Testis (tissue), 2 donors: Measurements from ENCODE around the gene SHROOM1.

Experiments
- POLR2A ChIP-seq: fragments of 450-650 bp; IDR thresholded peaks from one replicate; pipeline ENCODE4 v1.6.1; 2017; ENCODE audit warnings: antibody characterized with exemption, mild to moderate bottlenecking, moderate library complexity
- TF ChIP-seq, protein P1 (sequence below), 3 experiments: fragments of 450-650 bp in 2 of 3; fragments of 200-600 bp in 1 of 3; sonication (generic) in 1 of 3; IDR thresholded peaks; one replicate each; pipeline ENCODE4 v1.5.1; 2016 to 2019; ENCODE audit warnings: antibody characterized with exemption in 3 of 3, mild to moderate bottlenecking in 2 of 3, moderate library complexity in 1 of 3

DNA sequence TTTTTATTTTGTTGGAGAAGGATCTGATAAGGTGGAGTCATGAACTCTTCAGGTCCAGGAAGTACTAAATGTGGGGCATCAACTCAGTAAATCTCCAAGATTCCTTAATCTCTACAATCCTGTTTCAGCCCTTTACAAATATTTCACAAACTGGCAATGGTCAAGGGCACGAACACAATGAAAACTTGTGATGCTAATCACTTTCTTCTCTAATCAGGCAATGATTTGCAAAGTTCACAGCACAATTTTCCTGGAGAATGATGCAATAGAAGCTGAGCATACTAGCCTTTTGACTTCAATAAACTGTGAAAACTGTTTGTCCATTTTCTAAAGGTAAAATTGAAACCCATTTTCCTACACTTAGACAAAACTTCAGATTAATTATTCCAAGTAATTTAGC lies 18.9 kb upstream of the SHROOM1 start:
- TF ChIP-seq, protein P1, sequence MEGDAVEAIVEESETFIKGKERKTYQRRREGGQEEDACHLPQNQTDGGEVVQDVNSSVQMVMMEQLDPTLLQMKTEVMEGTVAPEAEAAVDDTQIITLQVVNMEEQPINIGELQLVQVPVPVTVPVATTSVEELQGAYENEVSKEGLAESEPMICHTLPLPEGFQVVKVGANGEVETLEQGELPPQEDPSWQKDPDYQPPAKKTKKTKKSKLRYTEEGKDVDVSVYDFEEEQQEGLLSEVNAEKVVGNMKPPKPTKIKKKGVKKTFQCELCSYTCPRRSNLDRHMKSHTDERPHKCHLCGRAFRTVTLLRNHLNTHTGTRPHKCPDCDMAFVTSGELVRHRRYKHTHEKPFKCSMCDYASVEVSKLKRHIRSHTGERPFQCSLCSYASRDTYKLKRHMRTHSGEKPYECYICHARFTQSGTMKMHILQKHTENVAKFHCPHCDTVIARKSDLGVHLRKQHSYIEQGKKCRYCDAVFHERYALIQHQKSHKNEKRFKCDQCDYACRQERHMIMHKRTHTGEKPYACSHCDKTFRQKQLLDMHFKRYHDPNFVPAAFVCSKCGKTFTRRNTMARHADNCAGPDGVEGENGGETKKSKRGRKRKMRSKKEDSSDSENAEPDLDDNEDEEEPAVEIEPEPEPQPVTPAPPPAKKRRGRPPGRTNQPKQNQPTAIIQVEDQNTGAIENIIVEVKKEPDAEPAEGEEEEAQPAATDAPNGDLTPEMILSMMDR (IDR thresholded peaks at IDR 0.05) = no peak
- no peak for TF ChIP-seq POLR2A
